Left lung (tissue), 10 donors: ENCODE data around the gene WDR88. TPM values are rescaled to one million over a fixed set of nuclear protein-coding genes. Genes with fewer than 3 reads are reported as not detected.

Experiments used
- ATAC-seq: fragments of 200-7000 bp; cut with Tn5 transposase; one replicate; pipeline ENCODE4 v1.9.1; 2020; ENCODE audit warnings: moderate library complexity
- DNase-seq, 4 donors: peaks; one replicate each; pipeline ENCODE4 v3.0.0-alpha.2; 2013 to 2020
- H3K27ac ChIP-seq, 2 donors: fragments of 200-600 bp; sonication (generic) in 1 of 2; one replicate each; pipeline versions ENCODE4 v1.5.0 to v1.8.0; 2020 to 2021
- H3K27me3 ChIP-seq, 2 donors: fragments of 200-600 bp; sonication (generic) in 1 of 2; one replicate each; pipeline versions ENCODE4 v1.5.0 to v1.8.0; 2020 to 2021
- H3K36me3 ChIP-seq, 2 donors: fragments of 200-600 bp; sonication (generic) in 1 of 2; one replicate each; pipeline versions ENCODE4 v1.5.0 to v1.8.0; 2020 to 2021
- H3K4me1 ChIP-seq, 2 donors: fragments of 200-600 bp; one replicate each; pipeline ENCODE4 v1.8.0; 2021
- H3K4me3 ChIP-seq, 2 donors: fragments of 200-600 bp; sonication (generic) in 1 of 2; one replicate each; pipeline versions ENCODE4 v1.5.0 to v1.8.0; 2020 to 2021; ENCODE audit warnings: mild to moderate bottlenecking in 1 of 2
- H3K9me3 ChIP-seq, 2 donors: fragments of 200-600 bp; sonication (generic) in 1 of 2; one replicate each; pipeline versions ENCODE4 v1.5.0 to v1.8.0; 2020 to 2021
- intact Hi-C, 2 donors: fragments of 100-400 bp; cut with DNase I; formaldehyde crosslinking; loops; one replicate each; pipeline versions ENCODE4 v1.11.2 to v1.14.2; 2022
- polyA plus RNA-seq, 6 donors: library from polyadenylated mRNA; unstranded; fragments of 120-200 nt; gene quantifications; one replicate each; pipeline ENCODE4 v1.2.1, GENCODE V29; 2013; ENCODE audit not compliant: insufficient read length in 6 of 6
- total RNA-seq, 2 donors: library from RNA; stranded (reverse); fragmentation: NEBNext Ultra II Directional; extraction: Animal tissue kit (Norgen Biotek cat#: 25700); gene quantifications; one replicate each; pipeline ENCODE4 v1.2.1, GENCODE V29; 2021
- TF ChIP-seq, protein P1 (sequence below), 2 donors: fragments of 200-600 bp; sonication (generic) in 1 of 2; IDR thresholded peaks; one replicate each; pipeline versions ENCODE4 v1.5.0 to v1.8.0; 2021; ENCODE audit warnings: antibody characterized with exemption in 2 of 2
- donor health status: DM: no; HTN: yes; CAD: no.
- donor health status: DM: no; HTN: no; CAD: no.

WDR88 gene
- total and polyA plus RNA-seq, 8 donors, result 1.2 to 1.9 (median 1.5) TPM; not detected in 2

DNA sequence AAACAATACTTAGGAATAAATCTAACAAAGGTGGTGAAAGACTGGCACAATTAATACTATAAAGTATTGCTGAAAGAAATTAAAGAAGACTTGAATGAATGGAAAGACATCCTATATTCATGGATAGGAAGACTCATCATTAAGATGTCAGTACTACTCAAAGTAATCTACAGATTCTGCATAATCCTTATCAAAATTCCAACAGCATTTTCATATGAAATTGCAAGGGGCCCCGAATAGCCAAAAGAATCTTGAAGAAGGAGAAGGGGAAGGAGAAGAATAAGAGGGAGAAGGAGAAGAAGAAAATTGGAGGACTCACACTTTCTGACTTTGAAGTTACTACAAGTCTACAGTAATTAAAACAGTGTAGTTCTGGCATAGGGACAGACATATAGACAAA lies 36.6 kb downstream of the WDR88 start:
- Histone ChIP-seq H3K36me3 (no peaks in the 10 kb centered on the region), H3K27ac (no peak overlapping the region), H3K4me3 (no peak overlapping the region), H3K4me1 (peaks cover 0 to 8% of the 10 kb centered on the region in 2 donors), H3K9me3 (peaks cover 0 to 4% of the 10 kb centered on the region in 2 donors), H3K27me3 (no peaks in the 10 kb centered on the region)
- intact Hi-C loops, result no loop called here
- ATAC-seq (no peak), DNase-seq (no peak)
- TF ChIP-seq, protein P1, sequence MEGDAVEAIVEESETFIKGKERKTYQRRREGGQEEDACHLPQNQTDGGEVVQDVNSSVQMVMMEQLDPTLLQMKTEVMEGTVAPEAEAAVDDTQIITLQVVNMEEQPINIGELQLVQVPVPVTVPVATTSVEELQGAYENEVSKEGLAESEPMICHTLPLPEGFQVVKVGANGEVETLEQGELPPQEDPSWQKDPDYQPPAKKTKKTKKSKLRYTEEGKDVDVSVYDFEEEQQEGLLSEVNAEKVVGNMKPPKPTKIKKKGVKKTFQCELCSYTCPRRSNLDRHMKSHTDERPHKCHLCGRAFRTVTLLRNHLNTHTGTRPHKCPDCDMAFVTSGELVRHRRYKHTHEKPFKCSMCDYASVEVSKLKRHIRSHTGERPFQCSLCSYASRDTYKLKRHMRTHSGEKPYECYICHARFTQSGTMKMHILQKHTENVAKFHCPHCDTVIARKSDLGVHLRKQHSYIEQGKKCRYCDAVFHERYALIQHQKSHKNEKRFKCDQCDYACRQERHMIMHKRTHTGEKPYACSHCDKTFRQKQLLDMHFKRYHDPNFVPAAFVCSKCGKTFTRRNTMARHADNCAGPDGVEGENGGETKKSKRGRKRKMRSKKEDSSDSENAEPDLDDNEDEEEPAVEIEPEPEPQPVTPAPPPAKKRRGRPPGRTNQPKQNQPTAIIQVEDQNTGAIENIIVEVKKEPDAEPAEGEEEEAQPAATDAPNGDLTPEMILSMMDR (IDR thresholded peaks at IDR 0.05), result no peak

DNA sequence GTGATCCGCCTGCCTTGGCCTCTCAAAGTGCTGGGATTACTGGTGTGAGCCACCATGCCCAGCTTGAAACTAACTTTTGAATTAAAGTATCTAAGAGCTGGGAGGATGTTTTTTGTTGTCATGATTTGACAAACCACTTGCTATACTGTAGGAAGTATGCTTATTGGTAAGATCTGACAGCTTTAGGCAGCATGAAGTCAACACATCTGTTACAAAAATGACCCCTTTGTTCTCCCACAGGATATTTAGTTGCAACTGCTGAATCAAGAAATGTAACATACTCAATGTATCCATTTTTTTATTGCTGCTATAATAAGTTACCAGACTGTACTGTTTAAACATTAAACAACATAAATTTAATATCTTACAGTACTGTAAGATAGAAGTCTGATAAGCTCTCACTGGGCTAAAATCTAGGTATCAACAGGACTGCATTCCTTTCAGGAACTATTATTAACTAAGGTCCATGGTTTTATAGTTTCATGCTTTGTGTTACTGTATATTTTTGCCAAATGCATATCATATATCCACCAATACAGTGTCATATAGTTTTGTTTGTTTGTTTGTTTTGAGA lies 39.4 kb downstream of the WDR88 start:
- peaks cover 6 to 31% of the 10 kb centered on the region in 2 donors for H3K4me1 ChIP-seq
- no peak overlapping the region for H3K4me3 ChIP-seq
- no peak for DNase-seq
- no peaks in the 10 kb centered on the region for H3K36me3 ChIP-seq
- no peak for ATAC-seq
- intact Hi-C loops, result no loop called here
- H3K9me3 ChIP-seq, result peaks cover 0 to 4% of the 10 kb centered on the region in 2 donors
- no peaks in the 10 kb centered on the region for H3K27me3 ChIP-seq
- no peak overlapping the region for H3K27ac ChIP-seq
- TF ChIP-seq, protein P1 (IDR thresholded peaks at IDR 0.05), result no peak

DNA sequence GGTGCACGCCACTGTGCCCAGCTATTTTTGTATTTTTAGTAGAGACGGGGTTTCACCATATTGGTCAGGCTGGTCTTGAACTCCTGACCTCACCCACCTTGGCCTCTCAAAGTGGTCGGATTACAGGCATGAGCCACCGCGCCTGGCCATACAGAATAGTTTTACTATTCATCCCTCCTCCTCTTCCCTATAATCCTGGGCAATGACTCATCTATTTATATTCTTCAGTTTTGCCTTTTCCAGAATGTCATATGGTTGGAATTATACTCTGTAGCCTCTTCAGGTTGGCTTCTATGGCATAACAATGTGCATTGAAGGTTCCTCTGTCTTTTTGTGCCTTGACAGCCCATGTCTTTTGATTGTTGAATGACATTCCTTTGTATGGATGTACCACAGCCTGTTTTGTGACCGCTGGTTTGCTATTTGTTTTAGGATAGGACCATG lies 40.0 kb downstream of the WDR88 start:
- Histone ChIP-seq H3K4me3 (no peak overlapping the region), H3K9me3 (peaks cover 0 to 4% of the 10 kb centered on the region in 2 donors), H3K27me3 (no peaks in the 10 kb centered on the region), H3K27ac (no peak overlapping the region), H3K4me1 (peaks cover 6 to 32% of the 10 kb centered on the region in 2 donors), H3K36me3 (no peaks in the 10 kb centered on the region)
- no peak for ATAC-seq
- intact Hi-C loops, result no loop called here
- DNase-seq, result no peak
- TF ChIP-seq, protein P1 (IDR thresholded peaks at IDR 0.05), result no peak

DNA sequence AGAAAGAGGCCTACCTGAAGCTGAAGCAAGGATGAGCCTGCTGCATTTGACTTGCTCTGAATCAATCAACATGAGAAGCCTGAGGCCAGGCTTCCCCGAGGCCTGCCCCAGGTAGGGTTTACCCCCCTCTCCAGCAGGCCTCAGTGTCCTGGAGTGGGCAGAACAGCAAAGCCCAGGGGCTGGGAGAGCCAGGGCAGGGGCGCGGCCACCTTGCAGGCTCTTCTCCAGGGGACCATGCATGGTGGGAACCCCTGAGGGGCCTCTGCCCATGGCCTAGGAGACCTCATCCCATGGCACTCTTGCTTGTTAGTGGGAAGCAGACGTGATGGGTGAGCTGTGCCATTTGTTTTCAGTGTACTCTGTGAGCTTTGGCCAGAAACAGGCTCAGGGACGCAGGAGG lies 42.3 kb downstream of the WDR88 start:
- ATAC-seq (no peak), DNase-seq (no peak)
- Histone ChIP-seq H3K36me3 (no peaks in the 10 kb centered on the region), H3K9me3 (no peaks in the 10 kb centered on the region), H3K4me1 (peaks cover 6 to 43% of the 10 kb centered on the region in 2 donors), H3K4me3 (no peak overlapping the region), H3K27ac (no peak overlapping the region), H3K27me3 (no peaks in the 10 kb centered on the region)
- intact Hi-C loops, result no loop called here
- TF ChIP-seq, protein P1 (IDR thresholded peaks at IDR 0.05), result no peak

DNA sequence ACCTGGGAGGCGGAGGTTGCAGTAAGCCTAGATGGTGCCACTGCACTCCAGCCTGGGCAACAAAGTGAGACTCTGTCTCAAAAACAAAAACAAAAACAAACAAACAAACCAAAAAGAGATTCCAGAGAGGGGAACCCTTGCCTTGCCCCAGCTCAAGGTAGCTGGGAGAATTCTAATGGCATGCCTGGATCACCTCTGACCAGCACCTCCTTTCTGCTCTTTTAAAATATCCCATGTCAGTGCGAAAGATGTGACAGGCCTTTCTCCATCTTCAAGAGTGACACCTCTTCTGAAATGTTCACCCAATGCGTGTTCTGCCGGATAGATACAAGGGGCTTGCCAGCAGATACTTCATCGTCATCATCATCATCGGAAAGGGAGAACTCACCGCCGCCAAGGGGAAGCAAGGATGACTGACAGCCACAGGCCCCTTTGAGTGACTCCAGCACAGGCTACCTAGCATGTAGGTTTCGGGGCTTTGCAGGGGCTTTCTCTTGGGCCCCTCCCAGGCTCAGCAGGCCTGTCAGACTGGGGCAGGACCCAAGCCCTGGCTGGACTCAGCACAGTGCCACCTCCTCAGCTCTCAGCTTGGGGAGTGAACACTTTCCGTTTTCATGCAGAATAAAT lies 43.4 kb downstream of the WDR88 start:
- Histone ChIP-seq H3K4me1 (peaks cover 6 to 43% of the 10 kb centered on the region in 2 donors), H3K27ac (no peak overlapping the region), H3K9me3 (no peaks in the 10 kb centered on the region), H3K36me3 (no peaks in the 10 kb centered on the region), H3K27me3 (no peaks in the 10 kb centered on the region), H3K4me3 (peak overlapping the region in 1 of 2 donors; percentile 83)
- DNase-seq (no peak), ATAC-seq (no peak)
- intact Hi-C loops, result no loop called here
- TF ChIP-seq, protein P1 (IDR thresholded peaks at IDR 0.05), result no peak
